Measurements from ENCODE around the gene NUCB1.
A peak's percentile ranks its signal among the peaks of the same experiment; 100 is the strongest.
"Not testable (repeated sequence)": the region's sequence is repeated elsewhere in the genome, so short reads cannot be mapped to it uniquely, and the experiment has no call there.

Gene NUCB1

GRCh38 chr19:48874303-48875135, 25.6 kb upstream of the NUCB1 start:
- peak; percentile 34 for DNase-seq (ENCODE audit: low spot score)

GRCh38 chr19:48876043-48876981, 23.8 kb upstream of the NUCB1 start:
- DNase-seq (ENCODE audit: low spot score) = not testable (repeated sequence)

- no peak for DNase-seq (ENCODE audit: low spot score)
These were observed 22.3 kb upstream of the NUCB1 start for GRCh38 chr19:48877855-48878195.

GRCh38 chr19:48878196-48879024, 21.7 kb upstream of the NUCB1 start:
- no peak for DNase-seq (ENCODE audit: low spot score)

- no peak for DNase-seq (ENCODE audit: low spot score)
These were observed 21.0 kb upstream of the NUCB1 start for GRCh38 chr19:48879025-48879637.

GRCh38 chr19:48879696-48880095, 20.4 kb upstream of the NUCB1 start:
- DNase-seq (ENCODE audit: low spot score) = not testable (repeated sequence)

- peak; percentile 64 for DNase-seq (ENCODE audit: low spot score)
These were observed 18.1 kb upstream of the NUCB1 start for GRCh38 chr19:48881741-48882657.

- no peak for DNase-seq (ENCODE audit: low spot score)
These were observed 16.4 kb upstream of the NUCB1 start for GRCh38 chr19:48883726-48884125.

GRCh38 chr19:48887861-48888612, 12.1 kb upstream of the NUCB1 start:
- DNase-seq (ENCODE audit: low spot score) = no peak

GRCh38 chr19:48889496-48889895, 10.6 kb upstream of the NUCB1 start:
- DNase-seq (ENCODE audit: low spot score) = not testable (repeated sequence)

GRCh38 chr19:48890551-48890950, 9.6 kb upstream of the NUCB1 start:
- no peak for DNase-seq (ENCODE audit: low spot score)

GRCh38 chr19:48895226-48895625, 4.9 kb upstream of the NUCB1 start:
- DNase-seq (ENCODE audit: low spot score) = no peak

- DNase-seq (ENCODE audit: low spot score) = no peak
These were observed 3.9 kb upstream of the NUCB1 start for GRCh38 chr19:48896191-48896720.

GRCh38 chr19:48897181-48897580, 2.9 kb upstream of the NUCB1 start:
- no peak for DNase-seq (ENCODE audit: low spot score)

GRCh38 chr19:48899386-48899749, 744 bp upstream of the NUCB1 start:
- not testable (repeated sequence) for DNase-seq (ENCODE audit: low spot score)

GRCh38 chr19:48900477-48901406, 630 bp downstream of the NUCB1 start:
- DNase-seq (ENCODE audit: low spot score) = peak; percentile 53

GRCh38 chr19:48902291-48902690, 2.2 kb downstream of the NUCB1 start:
- DNase-seq (ENCODE audit: low spot score) = not testable (repeated sequence)

- DNase-seq (ENCODE audit: low spot score) = not testable (repeated sequence)
These were observed 3.7 kb downstream of the NUCB1 start for GRCh38 chr19:48903788-48904187.

Data from D341Med (cell line).